OCI-LY3 (cell line): Measurements from ENCODE around the gene HK2.

ENCODE experiments used
- EZH2phosphoT487 ChIP-seq: fragments of 200-600 bp; shearing (Covaris generic); IDR thresholded peaks from 2 replicates; pipeline ENCODE4 v1.6.1; 2018; ENCODE audit warnings: antibody characterized with exemption, mixed run types, low read depth
- TF ChIP-seq, protein P1 (sequence below): fragments of 200-600, 300-600 bp; sonication (generic); IDR thresholded peaks from 2 replicates; pipeline ENCODE4 v1.5.1; 2014; ENCODE audit warnings: antibody characterized with exemption, low read length, low read depth

GRCh38 chr2:74860521-74860920, 26.6 kb downstream of the HK2 start:
- TF ChIP-seq, protein P1, sequence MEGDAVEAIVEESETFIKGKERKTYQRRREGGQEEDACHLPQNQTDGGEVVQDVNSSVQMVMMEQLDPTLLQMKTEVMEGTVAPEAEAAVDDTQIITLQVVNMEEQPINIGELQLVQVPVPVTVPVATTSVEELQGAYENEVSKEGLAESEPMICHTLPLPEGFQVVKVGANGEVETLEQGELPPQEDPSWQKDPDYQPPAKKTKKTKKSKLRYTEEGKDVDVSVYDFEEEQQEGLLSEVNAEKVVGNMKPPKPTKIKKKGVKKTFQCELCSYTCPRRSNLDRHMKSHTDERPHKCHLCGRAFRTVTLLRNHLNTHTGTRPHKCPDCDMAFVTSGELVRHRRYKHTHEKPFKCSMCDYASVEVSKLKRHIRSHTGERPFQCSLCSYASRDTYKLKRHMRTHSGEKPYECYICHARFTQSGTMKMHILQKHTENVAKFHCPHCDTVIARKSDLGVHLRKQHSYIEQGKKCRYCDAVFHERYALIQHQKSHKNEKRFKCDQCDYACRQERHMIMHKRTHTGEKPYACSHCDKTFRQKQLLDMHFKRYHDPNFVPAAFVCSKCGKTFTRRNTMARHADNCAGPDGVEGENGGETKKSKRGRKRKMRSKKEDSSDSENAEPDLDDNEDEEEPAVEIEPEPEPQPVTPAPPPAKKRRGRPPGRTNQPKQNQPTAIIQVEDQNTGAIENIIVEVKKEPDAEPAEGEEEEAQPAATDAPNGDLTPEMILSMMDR = no peak
- TF ChIP-seq EZH2phosphoT487 = no peak
